MM.1S (cell line): ENCODE data around the gene TTC13.

ENCODE experiments used
- CTCF ChIP-seq: fragments of 300-600 bp; sonication (generic); IDR thresholded peaks from 2 replicates; pipeline ENCODE4 v1.5.1; 2016; ENCODE audit warnings: antibody characterized with exemption, low read length, mixed read lengths
- EZH2 ChIP-seq: fragments of 300-600 bp; sonication (generic); optimal IDR thresholded peaks from 2 replicates; pipeline ENCODE3; 2017; ENCODE audit warnings: low read depth, mild to moderate bottlenecking, antibody characterized with exemption, low read length, mixed read lengths
- EZH2phosphoT487 ChIP-seq: fragments of 300-600 bp; sonication (generic); IDR thresholded peaks from 2 replicates; pipeline ENCODE4 v1.6.1; 2018; ENCODE audit warnings: antibody characterized with exemption, low read length

- TF ChIP-seq CTCF = no peak
- TF ChIP-seq EZH2 = no peak
- no peak for TF ChIP-seq EZH2phosphoT487
These were observed 735 bp downstream of the TTC13 start for GRCh38 chr1:230977761-230978490.
